ENCODE results near the gene KCNK1. TPM values are rescaled to one million over a fixed set of nuclear protein-coding genes. Genes with fewer than 3 reads are reported as not detected.

Gene KCNK1
- total RNA-seq, 1 donor from 2014 or later, result 0.37 TPM

DNA sequence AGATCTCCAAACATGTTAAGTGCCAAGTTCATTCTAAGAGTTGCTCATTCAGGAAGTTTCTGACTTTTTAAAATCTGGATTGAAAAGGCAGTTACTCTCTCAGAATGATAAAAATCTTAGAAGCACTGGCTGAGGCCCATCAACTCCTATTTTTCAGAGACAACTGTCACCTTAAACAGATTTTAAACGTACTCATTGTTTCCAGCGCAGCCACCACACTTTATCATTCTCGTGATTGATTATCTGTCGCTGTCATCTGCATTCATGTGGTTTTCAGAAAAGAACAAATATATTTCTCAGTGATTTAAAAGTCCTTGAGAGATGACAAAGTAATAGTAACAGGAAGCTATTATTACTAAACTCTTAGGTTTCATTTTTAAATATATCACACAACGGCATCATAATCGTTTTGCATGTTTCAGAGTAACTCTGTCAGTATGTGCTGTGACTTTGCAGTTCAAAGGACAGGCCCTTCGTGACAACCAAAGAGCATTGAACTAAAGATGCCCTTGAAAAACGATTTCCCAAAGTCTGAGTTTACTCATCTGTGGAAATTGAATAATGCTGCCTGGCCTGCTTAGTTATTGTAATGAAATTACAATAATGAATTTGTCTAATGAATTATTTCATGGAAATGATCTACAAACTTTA lies 14.9 kb upstream of the KCNK1 start:
- Mint-ChIP-seq H3K36me3 (ENCODE audit: low read depth) (no peaks in the 10 kb centered on the region), H3K27me3 (ENCODE audit: low read depth) (peaks cover 5% of the 10 kb centered on the region), H3K9me3 (ENCODE audit: low read depth) (peaks cover 5% of the 10 kb centered on the region), H3K4me3 (ENCODE audit: unreplicated experiment) (no peak overlapping the region), H3K4me1 (ENCODE audit: low read depth) (no peaks in the 10 kb centered on the region), H3K27ac (ENCODE audit: unreplicated experiment) (no peak overlapping the region)
- TF ChIP-seq, protein P1, sequence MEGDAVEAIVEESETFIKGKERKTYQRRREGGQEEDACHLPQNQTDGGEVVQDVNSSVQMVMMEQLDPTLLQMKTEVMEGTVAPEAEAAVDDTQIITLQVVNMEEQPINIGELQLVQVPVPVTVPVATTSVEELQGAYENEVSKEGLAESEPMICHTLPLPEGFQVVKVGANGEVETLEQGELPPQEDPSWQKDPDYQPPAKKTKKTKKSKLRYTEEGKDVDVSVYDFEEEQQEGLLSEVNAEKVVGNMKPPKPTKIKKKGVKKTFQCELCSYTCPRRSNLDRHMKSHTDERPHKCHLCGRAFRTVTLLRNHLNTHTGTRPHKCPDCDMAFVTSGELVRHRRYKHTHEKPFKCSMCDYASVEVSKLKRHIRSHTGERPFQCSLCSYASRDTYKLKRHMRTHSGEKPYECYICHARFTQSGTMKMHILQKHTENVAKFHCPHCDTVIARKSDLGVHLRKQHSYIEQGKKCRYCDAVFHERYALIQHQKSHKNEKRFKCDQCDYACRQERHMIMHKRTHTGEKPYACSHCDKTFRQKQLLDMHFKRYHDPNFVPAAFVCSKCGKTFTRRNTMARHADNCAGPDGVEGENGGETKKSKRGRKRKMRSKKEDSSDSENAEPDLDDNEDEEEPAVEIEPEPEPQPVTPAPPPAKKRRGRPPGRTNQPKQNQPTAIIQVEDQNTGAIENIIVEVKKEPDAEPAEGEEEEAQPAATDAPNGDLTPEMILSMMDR (IDR thresholded peaks at IDR 0.05), result no peak
- no peak for DNase-seq (ENCODE audit: low spot score)

DNA sequence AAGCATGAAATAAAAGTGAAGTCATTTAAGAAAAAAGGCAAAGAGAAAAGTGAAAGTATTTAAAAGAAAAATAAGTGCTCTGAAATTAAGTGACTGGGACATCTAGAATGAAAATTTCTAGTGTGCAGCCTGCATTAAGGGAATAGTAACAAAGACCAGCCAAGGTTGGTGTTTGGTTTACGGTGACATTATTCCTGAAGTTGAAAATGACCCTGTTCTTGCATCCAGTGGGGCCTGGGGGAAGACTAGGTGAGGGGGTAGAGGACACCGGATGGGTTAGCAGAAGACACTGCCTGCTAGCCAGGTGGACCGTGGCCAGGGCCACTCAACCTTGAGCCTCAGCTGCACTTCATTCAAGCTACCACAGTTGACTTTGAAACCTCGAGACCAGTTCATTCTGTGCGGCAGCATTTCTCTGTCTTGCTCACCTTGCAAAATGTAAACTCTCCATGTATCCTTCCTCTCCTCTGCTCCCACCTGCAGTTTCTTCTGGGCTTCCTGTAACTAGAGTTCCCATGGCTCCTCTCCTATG lies 14.3 kb upstream of the KCNK1 start:
- no peak overlapping the region for H3K4me3 Mint-ChIP-seq (ENCODE audit: unreplicated experiment)
- no peaks in the 10 kb centered on the region for H3K4me1 Mint-ChIP-seq (ENCODE audit: low read depth)

DNA sequence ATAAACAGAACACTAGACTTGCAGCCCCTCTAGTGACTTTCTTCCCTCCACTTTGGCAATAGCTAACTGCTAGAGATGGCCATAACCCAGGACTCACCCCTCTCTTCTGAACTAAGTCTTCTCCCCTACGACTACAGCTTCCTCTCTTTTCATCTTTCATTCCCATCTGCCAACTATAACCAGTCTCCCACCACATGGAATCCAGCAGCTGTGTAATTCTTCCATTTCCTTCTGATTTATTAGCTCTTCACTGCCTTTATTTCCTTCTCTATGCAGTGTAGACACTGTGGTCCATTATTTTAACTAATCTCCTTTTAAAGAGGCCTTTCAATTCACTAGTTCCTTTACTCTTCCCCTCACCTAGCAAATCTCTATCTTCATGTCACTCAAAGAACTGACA lies 13.4 kb upstream of the KCNK1 start:
- DNase-seq (ENCODE audit: low spot score), result no peak
- no peak overlapping the region for H3K4me3 Mint-ChIP-seq (ENCODE audit: unreplicated experiment)
- H3K4me1 Mint-ChIP-seq (ENCODE audit: low read depth), result no peaks in the 10 kb centered on the region
- no peaks in the 10 kb centered on the region for H3K36me3 Mint-ChIP-seq (ENCODE audit: low read depth)
- TF ChIP-seq, protein P1 (IDR thresholded peaks at IDR 0.05), result no peak
- peaks cover 5% of the 10 kb centered on the region for H3K27me3 Mint-ChIP-seq (ENCODE audit: low read depth)
- peaks cover 8% of the 10 kb centered on the region for H3K9me3 Mint-ChIP-seq (ENCODE audit: low read depth)
- no peak overlapping the region for H3K27ac Mint-ChIP-seq (ENCODE audit: unreplicated experiment)

More for the DNA sequence above, 14.3 kb upstream of the KCNK1 start:
- no peaks in the 10 kb centered on the region for H3K36me3 Mint-ChIP-seq (ENCODE audit: low read depth)
- peaks cover 5% of the 10 kb centered on the region for H3K27me3 Mint-ChIP-seq (ENCODE audit: low read depth)
- DNase-seq (ENCODE audit: low spot score), result no peak
- TF ChIP-seq, protein P1 (IDR thresholded peaks at IDR 0.05), result no peak
- H3K27ac Mint-ChIP-seq (ENCODE audit: unreplicated experiment), result no peak overlapping the region
- H3K9me3 Mint-ChIP-seq (ENCODE audit: low read depth), result peaks cover 8% of the 10 kb centered on the region

DNA sequence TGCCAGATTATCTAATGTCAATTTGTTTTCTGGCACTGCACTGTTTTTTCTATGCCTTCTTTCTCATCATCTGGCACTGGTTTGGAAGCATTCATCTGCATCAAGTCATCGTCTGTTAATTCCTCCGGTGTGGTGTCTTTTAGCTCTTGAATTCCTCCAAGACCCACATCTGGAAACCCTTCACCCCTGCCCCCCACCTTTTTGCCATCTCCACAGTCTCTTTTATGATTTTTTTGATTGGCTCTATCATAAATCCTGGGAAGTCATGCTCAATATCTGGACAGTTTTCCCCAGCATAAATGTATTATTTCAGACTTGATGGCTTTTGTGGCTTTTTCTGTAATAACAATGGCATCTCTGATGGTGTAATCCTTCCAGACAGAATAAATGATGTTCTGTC lies 10.4 kb upstream of the KCNK1 start:
- H3K27ac Mint-ChIP-seq (ENCODE audit: unreplicated experiment), result no peak overlapping the region
- H3K4me1 Mint-ChIP-seq (ENCODE audit: low read depth), result no peaks in the 10 kb centered on the region
- no peaks in the 10 kb centered on the region for H3K36me3 Mint-ChIP-seq (ENCODE audit: low read depth)
- no peak for DNase-seq (ENCODE audit: low spot score)
- peaks cover 12% of the 10 kb centered on the region for H3K27me3 Mint-ChIP-seq (ENCODE audit: low read depth)
- peaks cover 8% of the 10 kb centered on the region for H3K9me3 Mint-ChIP-seq (ENCODE audit: low read depth)
- TF ChIP-seq, protein P1 (IDR thresholded peaks at IDR 0.05), result no peak
- H3K4me3 Mint-ChIP-seq (ENCODE audit: unreplicated experiment), result no peak overlapping the region

DNA sequence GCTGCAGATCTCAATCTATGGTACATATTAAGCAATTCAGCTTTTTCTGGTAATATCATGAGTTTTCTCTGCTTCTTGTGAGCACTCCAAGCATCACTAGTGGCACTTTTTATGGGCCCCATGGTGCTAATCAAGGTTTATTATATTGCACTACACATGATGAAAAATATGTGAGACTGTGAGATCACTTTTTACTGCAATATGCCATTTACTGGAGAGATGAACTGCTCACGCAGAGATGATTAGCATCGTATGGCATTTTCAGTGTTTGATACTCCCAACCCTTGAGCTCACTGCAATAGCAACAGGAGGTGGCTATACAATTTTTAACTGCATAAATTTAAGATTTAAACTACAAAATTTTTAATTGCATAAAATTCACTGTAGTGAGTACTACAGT lies 8.7 kb upstream of the KCNK1 start:
- TF ChIP-seq, protein P1 (IDR thresholded peaks at IDR 0.05), result no peak
- Mint-ChIP-seq H3K9me3 (ENCODE audit: low read depth) (peaks cover 8% of the 10 kb centered on the region), H3K4me3 (ENCODE audit: unreplicated experiment) (no peak overlapping the region), H3K4me1 (ENCODE audit: low read depth) (no peaks in the 10 kb centered on the region), H3K27me3 (ENCODE audit: low read depth) (peaks cover 21% of the 10 kb centered on the region), H3K36me3 (ENCODE audit: low read depth) (no peaks in the 10 kb centered on the region), H3K27ac (ENCODE audit: unreplicated experiment) (no peak overlapping the region)
- DNase-seq (ENCODE audit: low spot score), result no peak
